OCI-LY3 (cell line): Measurements from ENCODE around the gene ZNF407.

Experiments used
- H2AFZ ChIP-seq: fragments of 200-600, 300-600 bp; shearing (Covaris generic); 2 replicates; pipeline ENCODE4 v1.6.0; 2014; ENCODE audit warnings: antibody characterized with exemption, low read depth, low read length
- H3K27ac ChIP-seq: fragments of 200-600, 300-600 bp; sonication (generic); 2 replicates; pipeline ENCODE4 v1.5.1; 2014; ENCODE audit warnings: mild to moderate bottlenecking, low read length, moderate library complexity, mixed read lengths
- H3K27me3 ChIP-seq: fragments of 200-600, 300-600 bp; sonication (generic); 2 replicates; pipeline ENCODE4 v1.6.1; 2014; ENCODE audit warnings: low read depth, low read length, mixed read lengths
- H3K36me3 ChIP-seq: fragments of 200-600, 300-600 bp; sonication (generic); replicated peaks from 2 replicates; pipeline ENCODE3; 2014; ENCODE audit warnings: low read depth, low read length, mixed read lengths
- H3K4me1 ChIP-seq: fragments of 300-600, 200-600 bp; sonication (generic); 2 replicates; pipeline ENCODE4 v1.6.1; 2014; ENCODE audit warnings: low read length, mixed read lengths
- H3K4me2 ChIP-seq: fragments of 200-600, 300-600 bp; sonication (generic); 2 replicates; pipeline ENCODE4 v1.6.1; 2014; ENCODE audit warnings: low read length, mixed read lengths
- H3K4me3 ChIP-seq: fragments of 300-600, 200-600 bp; sonication (generic); 2 replicates; pipeline ENCODE4 v1.5.1; 2014; ENCODE audit warnings: antibody characterized with exemption, mild to moderate bottlenecking, low read length, moderate library complexity
- H3K79me2 ChIP-seq: fragments of 300-600, 200-600 bp; shearing (Covaris generic); 2 replicates; pipeline ENCODE4 v1.6.1; 2014; ENCODE audit warnings: mild to moderate bottlenecking, low read length, mixed read lengths
- H3K9ac ChIP-seq: fragments of 300-600, 200-600 bp; shearing (Covaris generic); 2 replicates; pipeline ENCODE4 v1.6.0; 2014; ENCODE audit warnings: mild to moderate bottlenecking, low read length, moderate library complexity
- H3K9me3 ChIP-seq: fragments of 200-600, 300-600 bp; shearing (Covaris generic); 2 replicates; pipeline ENCODE4 v1.6.1; 2014; ENCODE audit warnings: low read length, mixed read lengths; ENCODE audit not compliant: insufficient read depth
- H4K20me1 ChIP-seq: fragments of 200-600, 300-600 bp; sonication (generic); 2 replicates; pipeline ENCODE4 v1.6.1; 2016; ENCODE audit warnings: low read length, mixed read lengths; ENCODE audit not compliant: insufficient read depth
- CTCF ChIP-seq: fragments of 200-600, 300-600 bp; sonication (generic); IDR thresholded peaks from 2 replicates; pipeline ENCODE4 v1.5.1; 2014; ENCODE audit warnings: antibody characterized with exemption, low read length, low read depth
- EZH2phosphoT487 ChIP-seq: fragments of 200-600 bp; shearing (Covaris generic); IDR thresholded peaks from 2 replicates; pipeline ENCODE4 v1.6.1; 2018; ENCODE audit warnings: antibody characterized with exemption, mixed run types, low read depth

The ZNF407 gene

DNA sequence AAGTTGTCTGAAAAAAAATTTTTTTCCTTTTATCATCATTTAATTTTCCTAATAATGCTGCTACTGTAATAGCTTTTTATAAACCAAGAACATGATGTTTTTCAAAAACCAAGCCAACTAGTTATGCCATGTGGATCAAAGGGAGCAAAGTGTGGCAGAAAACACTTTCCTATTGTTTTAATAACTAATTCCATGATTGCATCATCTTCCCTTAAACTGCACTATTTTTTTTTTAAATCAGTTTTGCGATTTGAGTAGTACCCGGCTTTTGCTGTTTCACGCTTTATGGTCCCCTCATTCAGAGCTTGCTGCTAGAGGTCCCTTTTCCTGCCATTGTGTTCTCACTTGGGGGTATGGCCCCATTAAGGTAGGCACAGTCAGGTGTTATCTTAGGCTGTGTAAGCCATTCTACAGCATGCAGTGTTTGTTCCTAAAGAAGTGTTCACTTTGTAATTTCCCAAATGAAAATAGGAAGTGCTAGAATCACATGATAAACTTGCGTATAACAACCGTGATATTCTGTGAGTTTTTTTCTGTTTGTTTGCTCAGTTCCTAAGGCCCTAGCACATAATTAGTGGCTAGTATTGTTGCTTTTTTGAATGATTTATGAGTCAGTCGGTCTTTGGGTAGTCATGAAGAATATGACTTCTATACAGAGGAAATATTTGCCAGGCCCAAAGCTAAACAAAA, 385.4 kb downstream of the ZNF407 start:
- no peak overlapping the region for H3K4me2 ChIP-seq
- H3K36me3 ChIP-seq: no peaks in the 10 kb centered on the region
- H3K9me3 ChIP-seq: no peaks in the 10 kb centered on the region
- no peak overlapping the region for H3K4me3 ChIP-seq
- H4K20me1 ChIP-seq: no peaks in the 10 kb centered on the region
- H3K79me2 ChIP-seq: no peaks in the 10 kb centered on the region
- no peak overlapping the region for H3K27ac ChIP-seq
- H3K9ac ChIP-seq: no peak overlapping the region
- no peaks in the 10 kb centered on the region for H3K4me1 ChIP-seq
- H3K27me3 ChIP-seq: no peaks in the 10 kb centered on the region
- TF ChIP-seq CTCF: no peak
- no peak for TF ChIP-seq EZH2phosphoT487
- H2AFZ ChIP-seq: no peak overlapping the region

DNA sequence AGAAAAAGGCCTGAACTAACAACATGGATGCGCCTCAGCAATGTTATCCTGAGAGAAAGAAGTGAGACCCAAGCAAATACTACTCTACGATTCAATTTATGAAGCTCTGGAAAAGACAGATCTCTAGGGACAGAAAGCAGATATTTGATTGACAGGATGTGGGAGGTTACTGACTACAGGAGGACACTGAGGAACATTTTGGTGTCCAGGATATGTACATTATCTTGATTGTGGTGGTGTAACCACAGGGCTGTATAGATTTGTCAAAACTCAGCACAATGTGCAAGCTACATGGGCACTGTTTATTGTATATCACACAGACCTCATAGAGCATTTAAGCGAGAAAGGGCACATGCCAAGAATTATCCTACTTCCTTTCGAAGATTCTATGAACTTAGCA, 391.5 kb downstream of the ZNF407 start:
- H3K27ac ChIP-seq: no peak overlapping the region
- TF ChIP-seq CTCF (no peak), EZH2phosphoT487 (no peak)
- no peaks in the 10 kb centered on the region for H3K36me3 ChIP-seq
- no peaks in the 10 kb centered on the region for H4K20me1 ChIP-seq
- H3K4me2 ChIP-seq: no peak overlapping the region
- no peak overlapping the region for H3K9ac ChIP-seq
- no peak overlapping the region for H3K4me3 ChIP-seq
- H3K79me2 ChIP-seq: no peaks in the 10 kb centered on the region
- H3K9me3 ChIP-seq: no peaks in the 10 kb centered on the region
- no peak overlapping the region for H2AFZ ChIP-seq
- no peaks in the 10 kb centered on the region for H3K27me3 ChIP-seq
- peaks cover 23% of the 10 kb centered on the region for H3K4me1 ChIP-seq

- peak overlapping the region; percentile 45 for H3K4me2 ChIP-seq
- H3K9ac ChIP-seq: no peak overlapping the region
- TF ChIP-seq EZH2phosphoT487: no peak
- no peak for TF ChIP-seq CTCF
- peaks cover 38% of the 10 kb centered on the region for H3K4me1 ChIP-seq
- H3K27ac ChIP-seq: peak overlapping the region; percentile 4
- peak overlapping the region; percentile 5; the same call in 1 of the 2 replicates for H2AFZ ChIP-seq
- H3K79me2 ChIP-seq: no peaks in the 10 kb centered on the region
- H4K20me1 ChIP-seq: no peaks in the 10 kb centered on the region
- no peaks in the 10 kb centered on the region for H3K9me3 ChIP-seq
- H3K4me3 ChIP-seq: peak overlapping the region; percentile 1; the same call in 1 of the 2 replicates
- H3K36me3 ChIP-seq: no peaks in the 10 kb centered on the region
- H3K27me3 ChIP-seq: no peaks in the 10 kb centered on the region
Observed at GRCh38 chr18:74990563-74991081, 393.0 kb downstream of the ZNF407 start.

GRCh38 chr18:74994502-74995418, 397.1 kb downstream of the ZNF407 start:
- Histone ChIP-seq H3K4me3 (peak overlapping the region; percentile 72), H3K27ac (peak overlapping the region; percentile 40), H4K20me1 (no peaks in the 10 kb centered on the region), H3K4me2 (peak overlapping the region; percentile 90), H3K27me3 (no peaks in the 10 kb centered on the region), H3K9me3 (no peaks in the 10 kb centered on the region), H3K36me3 (no peaks in the 10 kb centered on the region), H3K4me1 (peaks cover 38% of the 10 kb centered on the region), H3K9ac (peak overlapping the region; percentile 46), H3K79me2 (no peaks in the 10 kb centered on the region), H2AFZ (peak overlapping the region; percentile 73)
- TF ChIP-seq EZH2phosphoT487 (no peak), CTCF (no peak)
